ENCODE measurements around the gene PLB1. TPM values are rescaled to one million over a fixed set of nuclear protein-coding genes. Genes with fewer than 3 reads are reported as not detected.
A peak's percentile ranks its signal among the peaks of the same experiment; 100 is the strongest.

PLB1 gene
- total and polyA plus RNA-seq, 9 of the 15 experiments (the other 6 are each of a cell fraction or from before 2014, with no cell fraction given), result 0.01 to 0.09 (median 0.07) TPM; not detected in 2

DNA sequence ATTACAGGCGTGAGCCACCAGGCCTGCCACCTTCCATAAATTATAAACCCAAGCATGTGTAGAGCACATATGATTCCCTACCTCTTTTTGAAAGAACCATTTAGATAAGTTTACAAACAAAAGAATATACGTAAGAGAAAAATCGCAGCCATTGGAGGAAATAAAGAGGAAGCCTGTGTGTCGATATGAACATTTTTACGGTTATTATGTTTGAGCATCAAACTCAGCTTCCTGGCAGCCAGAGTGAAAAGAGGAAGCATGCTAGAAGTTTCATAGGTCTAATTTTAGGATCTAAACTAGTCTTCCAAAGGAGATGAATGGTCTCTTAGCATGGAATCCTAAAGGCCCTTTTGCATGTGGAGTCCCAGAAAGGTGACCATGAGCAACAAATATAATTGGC lies 104.3 kb downstream of the PLB1 start:
- TF ChIP-seq ZNF384 (IDR thresholded peaks at IDR 0.05; ENCODE audit: low read depth, low read length) (no peak), NR2C1 (IDR thresholded peaks at IDR 0.05) (no peak), NR2C1 (tag; IDR thresholded peaks at IDR 0.05) (no peak), ZZZ3 (IDR thresholded peaks at IDR 0.05) (no peak)
- Histone ChIP-seq H3K4me3 (no peak overlapping the region), H3K9me3 (replicated peaks; ENCODE audit: control insufficient read depth, insufficient read depth, low read depth, low read length) (no peaks in the 10 kb centered on the region), H3K79me2 (ENCODE audit: control insufficient read depth, insufficient read depth, low read length) (no peaks in the 10 kb centered on the region), H3K9ac (ENCODE audit: insufficient read depth in 1 of 2, low read depth in 2 of 2, low read length in 2 of 2) (no peak overlapping the region), H3K36me3 (ENCODE audit: control insufficient read depth, insufficient read depth, low read length) (no peaks in the 10 kb centered on the region), H4K20me1 (replicated peaks; ENCODE audit: control insufficient read depth, insufficient read depth, low read length) (no peaks in the 10 kb centered on the region), H3K4me2 (ENCODE audit: insufficient read depth, low read length) (no peak overlapping the region), H3K27ac (ENCODE audit: extremely low read depth, low read depth, low read length) (no peak overlapping the region), H2AFZ (ENCODE audit: low read depth, low read length) (no peak overlapping the region), H3K27me3 (ENCODE audit: control insufficient read depth in 2 of 2, insufficient read depth in 2 of 2, low read length in 2 of 2) (peaks cover 2 to 47% of the 10 kb centered on the region in 2 experiments; a peak in 3 of 5 replicates), H3K4me1 (replicated peaks in 1 of 2; ENCODE audit: control insufficient read depth in 2 of 2, insufficient read depth in 2 of 2, low read length in 2 of 2) (no peaks in the 10 kb centered on the region), H3K9me1 (ENCODE audit: control insufficient read depth, insufficient read depth, low read length) (peaks cover 4% of the 10 kb centered on the region)
- FAIRE-seq (no peak), DNase-seq (ENCODE audit: extremely low read depth in 1 of 4, low spot score in 3 of 4) (no peak), ATAC-seq (no peak)
- 19% methylated on average over 5 of the region's 5 CpGs for WGBS (ENCODE audit: insufficient coverage, low coverage, missing lambda C conversion rate)
- no TSS peak for BruUV-seq (replicated peaks)
- intact Hi-C loops (cut with micrococcal nuclease), result no loop called here
- ChIA-PET POLR2A (interaction anchor here (0.6 to 1.1 kb wide), 2 partner anchors 11 to 19 kb away, joined by 3 read pairs; no protein-coding TSS in a partner anchor), CTCF (ENCODE audit: low intra/inter-chr PET ratio) (no interaction called here)
- in situ Hi-C loops (cut with MboI), result no loop called here

DNA sequence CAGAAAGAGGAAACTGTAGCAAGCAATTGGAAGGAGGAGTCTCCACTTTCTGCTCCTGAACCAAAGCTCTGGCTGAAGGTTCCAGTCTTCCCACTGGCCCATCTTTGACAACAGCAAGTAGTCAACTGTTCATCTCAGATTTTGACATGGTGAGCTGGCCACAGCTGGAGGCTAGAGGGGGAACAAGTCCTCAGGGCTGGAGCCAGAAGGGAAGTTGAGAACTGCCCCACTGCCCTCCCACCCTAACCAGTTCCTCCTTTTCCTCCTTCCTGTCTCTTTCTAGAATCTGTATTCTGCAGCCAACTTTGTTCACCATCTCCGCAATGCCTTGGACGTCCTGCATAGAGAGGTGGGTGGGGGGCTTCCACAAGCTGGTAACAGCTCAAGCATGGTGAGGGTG lies 105.8 kb downstream of the PLB1 start:
- H3K79me2 ChIP-seq (ENCODE audit: control insufficient read depth, insufficient read depth, low read length), result no peaks in the 10 kb centered on the region
- WGBS (ENCODE audit: insufficient coverage, low coverage, missing lambda C conversion rate), result 15% methylated on average over 2 of the region's 2 CpGs
- FAIRE-seq, result no peak
- no peak overlapping the region for H3K9ac ChIP-seq (ENCODE audit: insufficient read depth in 1 of 2, low read depth in 2 of 2, low read length in 2 of 2)
- no peaks in the 10 kb centered on the region for H4K20me1 ChIP-seq (replicated peaks; ENCODE audit: control insufficient read depth, insufficient read depth, low read length)
- no peaks in the 10 kb centered on the region for H3K4me1 ChIP-seq (replicated peaks in 1 of 2; ENCODE audit: control insufficient read depth in 2 of 2, insufficient read depth in 2 of 2, low read length in 2 of 2)
- peaks cover 9 to 61% of the 10 kb centered on the region in 2 experiments; a peak in 4 of 5 replicates for H3K27me3 ChIP-seq (ENCODE audit: control insufficient read depth in 2 of 2, insufficient read depth in 2 of 2, low read length in 2 of 2)
- H3K9me1 ChIP-seq (ENCODE audit: control insufficient read depth, insufficient read depth, low read length), result peaks cover 4% of the 10 kb centered on the region
- no peak overlapping the region for H3K4me3 ChIP-seq
- TF ChIP-seq, protein P1, sequence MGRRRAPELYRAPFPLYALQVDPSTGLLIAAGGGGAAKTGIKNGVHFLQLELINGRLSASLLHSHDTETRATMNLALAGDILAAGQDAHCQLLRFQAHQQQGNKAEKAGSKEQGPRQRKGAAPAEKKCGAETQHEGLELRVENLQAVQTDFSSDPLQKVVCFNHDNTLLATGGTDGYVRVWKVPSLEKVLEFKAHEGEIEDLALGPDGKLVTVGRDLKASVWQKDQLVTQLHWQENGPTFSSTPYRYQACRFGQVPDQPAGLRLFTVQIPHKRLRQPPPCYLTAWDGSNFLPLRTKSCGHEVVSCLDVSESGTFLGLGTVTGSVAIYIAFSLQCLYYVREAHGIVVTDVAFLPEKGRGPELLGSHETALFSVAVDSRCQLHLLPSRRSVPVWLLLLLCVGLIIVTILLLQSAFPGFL (CRISPR knock-in tag; IDR thresholded peaks at IDR 0.05), result no peak
- TF ChIP-seq SPI1 (IDR thresholded peaks at IDR 0.05; ENCODE audit: borderline replicate concordance, low read depth, low read length), result peak; percentile 39; the same call in 1 of the 2 replicates
- TF ChIP-seq HDAC2 (IDR thresholded peaks at IDR 0.05), result no peak
- H3K27ac ChIP-seq (ENCODE audit: extremely low read depth, low read depth, low read length), result no peak overlapping the region
- H3K4me2 ChIP-seq (ENCODE audit: insufficient read depth, low read length), result no peak overlapping the region
- H3K9me3 ChIP-seq (replicated peaks; ENCODE audit: control insufficient read depth, insufficient read depth, low read depth, low read length), result no peaks in the 10 kb centered on the region
- ChIA-PET POLR2A (no interaction called here), CTCF (ENCODE audit: low intra/inter-chr PET ratio) (no interaction called here)
- no peak for DNase-seq (ENCODE audit: extremely low read depth in 1 of 4, low spot score in 3 of 4)
- H2AFZ ChIP-seq (ENCODE audit: low read depth, low read length), result no peak overlapping the region
- in situ Hi-C loops (cut with MboI), result no loop called here
- intact Hi-C loops (cut with micrococcal nuclease), result no loop called here
- no peak for ATAC-seq
- BruUV-seq (replicated peaks), result no TSS peak
- H3K36me3 ChIP-seq (ENCODE audit: control insufficient read depth, insufficient read depth, low read length), result no peaks in the 10 kb centered on the region

Measured in K562 (cell line).